Glutamatergic neuron (in vitro differentiated cells): ENCODE measurements around the gene APEH. TPM values are rescaled to one million over a fixed set of nuclear protein-coding genes. Genes with fewer than 3 reads are reported as not detected.

ENCODE experiments used
- DNase-seq: peaks from one replicate; pipeline ENCODE4 v3.0.0; 2022
- H3K27ac Mint-ChIP-seq: one replicate; pipeline ENCODE4 v1.8.0; 2020; ENCODE audit warnings: mild to moderate bottlenecking, mixed read lengths, inconsistent platforms; ENCODE audit not compliant: unreplicated experiment
- H3K27me3 Mint-ChIP-seq: one replicate; pipeline ENCODE4 v1.8.0; 2020; ENCODE audit warnings: mild to moderate bottlenecking, moderate library complexity, mixed read lengths, inconsistent platforms; ENCODE audit not compliant: unreplicated experiment
- H3K36me3 Mint-ChIP-seq: one replicate; pipeline ENCODE4 v1.8.0; 2020; ENCODE audit warnings: mild to moderate bottlenecking, mixed read lengths, inconsistent platforms; ENCODE audit not compliant: unreplicated experiment
- H3K4me1 Mint-ChIP-seq: one replicate; pipeline ENCODE4 v1.8.0; 2020; ENCODE audit warnings: mild to moderate bottlenecking, low read depth, mixed read lengths, inconsistent platforms; ENCODE audit not compliant: unreplicated experiment
- H3K4me3 Mint-ChIP-seq: one replicate; pipeline ENCODE4 v1.8.0; 2020; ENCODE audit warnings: mild to moderate bottlenecking, mixed read lengths, inconsistent platforms; ENCODE audit not compliant: unreplicated experiment
- H3K9me3 Mint-ChIP-seq: one replicate; pipeline ENCODE4 v1.8.0; 2020; ENCODE audit warnings: mild to moderate bottlenecking, moderate library complexity, mixed read lengths, inconsistent platforms; ENCODE audit not compliant: unreplicated experiment
- CTCF ChIP-seq: fragments of 200-600 bp; sonication (generic); IDR thresholded peaks from one replicate; pipeline ENCODE4 v1.5.0; 2021; ENCODE audit not compliant: partially characterized antibody, unreplicated experiment
- total RNA-seq: library from RNA; stranded (reverse); fragmentation: NEBNext Ultra II Directional; extraction: Animal tissue kit (Norgen Biotek cat#: 25700); gene quantifications from one replicate; pipeline ENCODE4 v1.2.1, GENCODE V29; 2021; ENCODE audit not compliant: unreplicated experiment

Gene APEH
- total RNA-seq, 1 donor from 2014 or later = 119 TPM

GRCh38 chr3:49729966-49730609, 55.9 kb downstream of the APEH start:
- H3K27me3 Mint-ChIP-seq = no peaks in the 10 kb centered on the region

GRCh38 chr3:49732597-49732996, 58.4 kb downstream of the APEH start:
- H3K9me3 Mint-ChIP-seq = peaks cover 2% of the 10 kb centered on the region
- H3K4me3 Mint-ChIP-seq = no peak overlapping the region
- no peak for DNase-seq
- no peak for TF ChIP-seq CTCF
- H3K4me1 Mint-ChIP-seq = no peaks in the 10 kb centered on the region
- H3K27ac Mint-ChIP-seq = no peak overlapping the region
- H3K36me3 Mint-ChIP-seq = no peaks in the 10 kb centered on the region
- peaks cover 1% of the 10 kb centered on the region for H3K27me3 Mint-ChIP-seq

More at GRCh38 chr3:49729966-49730609, 55.9 kb downstream of the APEH start:
- Mint-ChIP-seq H3K36me3 (no peaks in the 10 kb centered on the region), H3K4me3 (no peak overlapping the region), H3K9me3 (peaks cover 2% of the 10 kb centered on the region), H3K27ac (no peak overlapping the region), H3K4me1 (no peaks in the 10 kb centered on the region)
- DNase-seq = no peak
- TF ChIP-seq CTCF = no peak

GRCh38 chr3:49733551-49733950, 59.4 kb downstream of the APEH start:
- no peak for DNase-seq
- no peak overlapping the region for H3K4me3 Mint-ChIP-seq
- H3K27me3 Mint-ChIP-seq = peaks cover 1% of the 10 kb centered on the region
- H3K36me3 Mint-ChIP-seq = no peaks in the 10 kb centered on the region
- no peak overlapping the region for H3K27ac Mint-ChIP-seq
- TF ChIP-seq CTCF = no peak
- no peaks in the 10 kb centered on the region for H3K4me1 Mint-ChIP-seq
- H3K9me3 Mint-ChIP-seq = peaks cover 4% of the 10 kb centered on the region

Other genes starting within 250 kb of the APEH start
- gene NICN1, start 245.0 kb upstream of the APEH start, total RNA-seq = 38.7 TPM
- 46.8 TPM for gene DAG1, start 204.1 kb upstream of the APEH start, total RNA-seq
- 46.9 TPM for gene BSN, start 119.9 kb upstream of the APEH start, total RNA-seq
- gene MST1, start 15.1 kb downstream of the APEH start, total RNA-seq = 23.4 TPM
- gene RNF123, start 15.2 kb downstream of the APEH start, total RNA-seq = 56.6 TPM
- 1.4 TPM for gene AMIGO3, start 45.3 kb downstream of the APEH start, total RNA-seq
- gene GMPPB, start 49.6 kb downstream of the APEH start, total RNA-seq = 21.2 TPM
- 44.6 TPM for gene IP6K1, start 112.2 kb downstream of the APEH start, total RNA-seq
- gene CDHR4, start 125.5 kb downstream of the APEH start, total RNA-seq = not detected
- gene INKA1, start 128.9 kb downstream of the APEH start, total RNA-seq = 4.2 TPM
- 0.54 TPM for gene UBA7, start 139.6 kb downstream of the APEH start, total RNA-seq
- 11.3 TPM for gene TRAIP, start 182.2 kb downstream of the APEH start, total RNA-seq
- 518 TPM for gene CAMKV, start 195.6 kb downstream of the APEH start, total RNA-seq
- gene MST1R, start 229.5 kb downstream of the APEH start, total RNA-seq = 8.6 TPM